IMR-90 (cell line): ENCODE measurements around the gene PAM16. TPM values are rescaled to one million over a fixed set of nuclear protein-coding genes. Genes with fewer than 3 reads are reported as not detected.
A peak's percentile ranks its signal among the peaks of the same experiment; 100 is the strongest.

Experiments
- ATAC-seq: fragments of 200-7000 bp; cut with Tn5 transposase; 2 replicates; pipeline ENCODE4 v1.9.1; 2020; ENCODE audit warnings: low read depth, mild to moderate bottlenecking, moderate library complexity
- BruUV-seq: library from RNA; stranded (reverse); fragments of 400-500 nt; replicated peaks from 2 replicates; lab custom pipeline; 2021; lab: Mats Ljungman, UMichigan
- CTCF ChIA-PET: fragments of 300-600 bp; formaldehyde crosslinking; extraction: SDS; loops from one replicate; lab custom pipeline; 2021; ENCODE audit warnings: antibody characterized with exemption; lab: Yijun Ruan, JAX
- POLR2A ChIA-PET: fragments of 300-600 bp; sonication (Branson Sonifier 250); formaldehyde crosslinking; loops from one replicate; lab custom pipeline; 2022; ENCODE audit warnings: antibody characterized with exemption; ENCODE audit not compliant: unreplicated experiment; lab: Charles Lee
- DNase-seq: peaks from one replicate; pipeline ENCODE4 v3.0.0; 2013
- H2AFZ ChIP-seq: replicated peaks from 2 replicates; pipeline ENCODE3; 2013; ENCODE audit warnings: low read length, mild to moderate bottlenecking; ENCODE audit not compliant: poor library complexity
- H2AK5ac ChIP-seq: 2 replicates; pipeline ENCODE4 v1.6.1; 2013; ENCODE audit warnings: low read depth, low read length, inconsistent platforms
- H2AK9ac ChIP-seq: replicated peaks from 2 replicates; pipeline ENCODE3; 2013; ENCODE audit warnings: mild to moderate bottlenecking, low read depth, low read length, moderate library complexity; ENCODE audit not compliant: poor library complexity
- H2BK120ac ChIP-seq: 2 replicates; pipeline ENCODE4 v1.6.1; 2013; ENCODE audit warnings: low read depth, low read length, inconsistent platforms
- H2BK15ac ChIP-seq: 3 replicates; pipeline ENCODE4 v1.6.1; 2013; ENCODE audit warnings: low read depth, low read length, inconsistent platforms
- H2BK20ac ChIP-seq: 2 replicates; pipeline ENCODE4 v1.6.1; 2013; ENCODE audit warnings: low read depth, mild to moderate bottlenecking, inconsistent platforms, low read length, moderate library complexity
- H2BK5ac ChIP-seq: 2 replicates; pipeline ENCODE4 v1.6.1; 2013; ENCODE audit warnings: mild to moderate bottlenecking, low read depth, low read length, inconsistent platforms; ENCODE audit not compliant: poor library complexity, severe bottlenecking
- H3K14ac ChIP-seq: replicated peaks from 2 replicates; pipeline ENCODE4 v1.6.1; 2013; ENCODE audit warnings: low read depth, low read length, inconsistent platforms
- H3K18ac ChIP-seq: 2 replicates; pipeline ENCODE4 v1.6.1; 2013; ENCODE audit warnings: low read depth, low read length, control low read depth
- H3K23ac ChIP-seq: 2 replicates; pipeline ENCODE4 v1.6.1; 2013; ENCODE audit warnings: low read depth, low read length, inconsistent platforms
- H3K27ac ChIP-seq: 2 replicates; pipeline ENCODE4 v1.5.1; 2013; ENCODE audit warnings: mild to moderate bottlenecking, control low read depth, low read length; ENCODE audit not compliant: insufficient read depth
- H3K27me3 ChIP-seq: 2 replicates; pipeline ENCODE4 v1.6.1; 2013; ENCODE audit warnings: low read length; ENCODE audit not compliant: control insufficient read depth, insufficient read depth
- H3K36me3 ChIP-seq: 2 replicates; pipeline ENCODE4 v1.6.1; 2013; ENCODE audit warnings: low read length, mixed read lengths; ENCODE audit not compliant: control insufficient read depth, insufficient read depth
- H3K4ac ChIP-seq: 2 replicates; pipeline ENCODE4 v1.6.1; 2013; ENCODE audit warnings: low read depth, low read length, inconsistent platforms
- H3K4me1 ChIP-seq: 2 replicates; pipeline ENCODE4 v1.6.1; 2013; ENCODE audit warnings: low read length, mixed read lengths; ENCODE audit not compliant: control insufficient read depth, insufficient read depth
- H3K4me2 ChIP-seq: 2 replicates; pipeline ENCODE4 v1.6.1; 2013; ENCODE audit warnings: low read depth, mild to moderate bottlenecking, control low read depth, low read length, moderate library complexity
- H3K4me3 ChIP-seq: 2 replicates; pipeline ENCODE4 v1.5.1; 2013; ENCODE audit warnings: low read depth, mild to moderate bottlenecking, control low read depth, low read length, moderate library complexity; ENCODE audit not compliant: insufficient read depth
- H3K56ac ChIP-seq: 2 replicates; pipeline ENCODE4 v1.6.1; 2013; ENCODE audit warnings: low read length, inconsistent platforms; ENCODE audit not compliant: insufficient read depth; ENCODE audit errors: extremely low read depth
- H3K79me1 ChIP-seq, 2 experiments: 2 replicates each; pipeline ENCODE4 v1.6.1; 2013; ENCODE audit warnings: low read length in 2 of 2, inconsistent platforms in 1 of 2, low read depth in 1 of 2
- H3K9ac ChIP-seq: 2 replicates; pipeline ENCODE4 v1.6.1; 2013; ENCODE audit warnings: low read depth, low read length, control low read depth
- H3K9me1 ChIP-seq: 2 replicates; pipeline ENCODE4 v1.6.1; 2013; ENCODE audit warnings: low read length, inconsistent platforms; ENCODE audit not compliant: insufficient read depth
- H3K9me3 ChIP-seq: 2 replicates; pipeline ENCODE4 v1.6.1; 2013; ENCODE audit warnings: low read length; ENCODE audit not compliant: control insufficient read depth, insufficient read depth
- H4K20me1 ChIP-seq: 2 replicates; pipeline ENCODE4 v1.6.1; 2013; ENCODE audit warnings: low read length, inconsistent platforms; ENCODE audit not compliant: insufficient read depth
- H4K5ac ChIP-seq: 2 replicates; pipeline ENCODE4 v1.6.1; 2013; ENCODE audit warnings: mild to moderate bottlenecking, low read depth, low read length, control low read depth
- H4K8ac ChIP-seq, 2 experiments: 2 replicates each; pipeline ENCODE4 v1.6.1; 2013; ENCODE audit warnings: low read depth in 2 of 2, low read length in 2 of 2, control low read depth in 1 of 2, inconsistent platforms in 1 of 2
- H4K91ac ChIP-seq: 2 replicates; pipeline ENCODE4 v1.6.1; 2013; ENCODE audit warnings: low read depth, low read length, inconsistent platforms; ENCODE audit not compliant: insufficient read depth
- BHLHE40 ChIP-seq: fragments of 150-350 bp; IDR thresholded peaks from 2 replicates; pipeline ENCODE4 v1.6.1; 2016; ENCODE audit warnings: mild to moderate bottlenecking, low read depth, low read length
- CEBPB ChIP-seq: IDR thresholded peaks from 2 replicates; pipeline ENCODE4 v1.6.1; 2012; ENCODE audit warnings: low read depth, low read length, improper control_type of control experiment
- CHD1 ChIP-seq: IDR thresholded peaks from 2 replicates; pipeline ENCODE4 v1.6.1; 2012; ENCODE audit warnings: low read depth, low read length, improper control_type of control experiment
- FOS ChIP-seq: fragments of 150-350 bp; IDR thresholded peaks from 2 replicates; pipeline ENCODE4 v1.6.1; 2016; ENCODE audit warnings: low read depth, low read length
- MAFK ChIP-seq: IDR thresholded peaks from 2 replicates; pipeline ENCODE4 v1.6.1; 2012; ENCODE audit warnings: low read depth, low read length, improper control_type of control experiment
- MAZ ChIP-seq: IDR thresholded peaks from 2 replicates; pipeline ENCODE4 v1.6.1; 2012; ENCODE audit warnings: low read depth, mild to moderate bottlenecking, low read length, improper control_type of control experiment, moderate library complexity, borderline replicate concordance
- MXI1 ChIP-seq: IDR thresholded peaks from 2 replicates; pipeline ENCODE4 v1.6.1; 2012; ENCODE audit warnings: low read depth, mild to moderate bottlenecking, low read length, moderate library complexity, borderline replicate concordance
- NFE2L2 ChIP-seq: fragments of 150-350 bp; IDR thresholded peaks from 2 replicates; pipeline ENCODE4 v1.6.1; 2016; ENCODE audit warnings: low read depth, mild to moderate bottlenecking, low read length
- POLR2A ChIP-seq: IDR thresholded peaks from 2 replicates; pipeline ENCODE4 v1.6.1; 2012; ENCODE audit warnings: mild to moderate bottlenecking, low read depth, low read length
- RAD21 ChIP-seq: IDR thresholded peaks from 2 replicates; pipeline ENCODE4 v1.6.1; 2012; ENCODE audit warnings: low read length, improper control_type of control experiment
- RFX5 ChIP-seq: IDR thresholded peaks from 2 replicates; pipeline ENCODE4 v1.8.0; 2012; ENCODE audit warnings: low read depth, mild to moderate bottlenecking, low read length, moderate library complexity
- SMC3 ChIP-seq: fragments of 150-350 bp; IDR thresholded peaks from 2 replicates; pipeline ENCODE4 v1.6.1; 2016; ENCODE audit warnings: low read depth, mild to moderate bottlenecking, antibody characterized with exemption, low read length, moderate library complexity
- WGBS, 2 experiments: methylation state at CpG; one replicate each; pipeline versions ENCODE4 v1.1.5 to v1.1.7; 2013; ENCODE audit warnings: missing lambda C conversion rate in 2 of 2; ENCODE audit not compliant: insufficient read length in 1 of 2; ENCODE audit errors: extremely low coverage in 2 of 2; 5-methylcytosine and 5-hydroxymethylcytosine counted together
- dilution Hi-C: fragments of 300-500 bp; cut with HindIII; formaldehyde crosslinking; loops from one replicate; pipeline ENCODE4 v1.14.3; 2018; ENCODE audit warnings: low sequenced_read_pairs; ENCODE audit not compliant: unreplicated experiment
- in situ Hi-C: fragments of 300-500 bp; cut with MboI; formaldehyde crosslinking; loops from 3 replicates; pipeline ENCODE4 v1.14.3; 2019; ENCODE audit warnings: low sequenced_read_pairs, inconsistent platforms, mixed read lengths
- intact Hi-C: fragments of 100-400 bp; cut with micrococcal nuclease; formaldehyde crosslinking; loops from 2 replicates; pipeline ENCODE4 v1.10.0; 2022
- polyA plus RNA-seq, 3 experiments: library from polyadenylated mRNA; depleted of rRNA; stranded (reverse); fragments of >200 nt; gene quantifications; 2 replicates each; pipeline ENCODE4 v1.2.3, GENCODE V29; 2012; ENCODE audit warnings: low replicate concordance in 1 of 3
- total RNA-seq: library from RNA; depleted of rRNA; stranded (reverse); fragments of >200 nt; gene quantifications from 2 replicates; pipeline ENCODE4 v1.2.3, GENCODE V29; 2012
- TF ChIP-seq, protein P1 (sequence below): fragments of 150-350 bp; IDR thresholded peaks from 2 replicates; pipeline ENCODE4 v1.6.1; 2016; ENCODE audit warnings: low read depth, mild to moderate bottlenecking, low read length, moderate library complexity, borderline replicate concordance
- TF ChIP-seq, protein P2 (sequence below): conservative IDR thresholded peaks from 2 replicates; pipeline ENCODE4 v1.5.1; 2012; ENCODE audit warnings: mild to moderate bottlenecking, low read depth, low read length, improper control_type of control experiment
- TF ChIP-seq, protein P3 (sequence below): fragments of 150-350 bp; IDR thresholded peaks from 2 replicates; pipeline ENCODE4 v1.6.1; 2017; ENCODE audit warnings: mild to moderate bottlenecking, antibody characterized with exemption, low read length, low read depth

The PAM16 gene
- total and polyA plus RNA-seq, 2 of the 4 experiments (the other 2 are of a cell fraction) = 17.9 to 48.4 TPM

DNA sequence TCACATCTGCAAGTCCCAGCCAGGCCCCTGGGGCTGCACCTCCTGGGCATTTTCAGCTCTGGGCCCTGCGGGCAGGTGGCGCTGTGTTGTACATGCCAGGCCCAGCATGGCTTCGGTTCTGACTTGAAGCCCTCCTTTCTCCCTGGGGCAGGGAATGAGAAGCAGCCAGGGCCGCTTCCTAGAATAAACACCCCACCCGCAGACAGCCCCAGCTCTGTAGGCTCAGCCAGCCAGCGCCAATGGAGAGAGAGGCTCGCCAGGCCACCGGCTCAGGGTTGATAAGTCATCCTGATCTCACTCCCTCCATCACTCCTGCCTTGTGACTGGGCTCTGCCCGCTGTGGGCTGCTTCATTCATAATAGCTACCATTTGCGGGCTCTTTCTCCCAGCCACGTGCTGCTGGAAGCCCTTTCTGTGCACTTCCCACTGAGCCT is 41.3 kb downstream of the PAM16 start:
- H4K8ac ChIP-seq = peak overlapping the region; percentile 65 to 84; a peak in 2 of 4 replicates
- POLR2A ChIA-PET = interaction anchor here (0.7 kb wide), 1 partner anchor 61 kb away, joined by 3 read pairs; the partner anchor contains the start of gene VASN
- H3K4ac ChIP-seq = peak overlapping the region; percentile 92
- H3K9ac ChIP-seq = no peak overlapping the region
- CTCF ChIA-PET = interaction anchor here (0.6 to 1.8 kb wide), 14 partner anchors 9 to 1324 kb away, joined by 3 to 6 read pairs (median 4); no protein-coding TSS in a partner anchor
- no TSS peak for BruUV-seq
- intact Hi-C loops (no loop called here), dilution Hi-C loops (no loop called here), in situ Hi-C loops (no loop called here)
- peak overlapping the region; percentile 74; the same call in 1 of the 2 replicates for H3K18ac ChIP-seq
- H3K4me2 ChIP-seq = peak overlapping the region; percentile 19; the same call in 1 of the 2 replicates
- peak overlapping the region; percentile 24; the same call in 1 of the 2 replicates for H3K56ac ChIP-seq
- peak overlapping the region; percentile 22; the same call in 1 of the 2 replicates for H4K5ac ChIP-seq
- H2BK120ac ChIP-seq = peak overlapping the region; percentile 74
- peaks cover 26% of the 10 kb centered on the region for H3K9me1 ChIP-seq
- WGBS, 2 experiments = 37% methylated on average over 3 of the region's 11 CpGs; no CpG with 5 or more reads in 1 of the 2 experiments
- peak overlapping the region; percentile 70 for H4K91ac ChIP-seq
- H2BK5ac ChIP-seq = peak overlapping the region; percentile 65
- peak overlapping the region; percentile 97 for H2AK9ac ChIP-seq
- peak overlapping the region; percentile 88 for H2AFZ ChIP-seq
- H3K4me3 ChIP-seq = no peak overlapping the region
- H3K79me1 ChIP-seq = peaks cover 9 to 31% of the 10 kb centered on the region in 2 experiments; a peak in 3 of 4 replicates
- H3K27ac ChIP-seq = peak overlapping the region; percentile 52
- H3K23ac ChIP-seq = peak overlapping the region; percentile 29; the same call in 1 of the 2 replicates
- peak overlapping the region; percentile 48; the same call in 1 of the 2 replicates for H2BK20ac ChIP-seq
- H3K27me3 ChIP-seq = no peaks in the 10 kb centered on the region
- H4K20me1 ChIP-seq = no peaks in the 10 kb centered on the region
- no peaks in the 10 kb centered on the region for H3K9me3 ChIP-seq
- peaks cover 12% of the 10 kb centered on the region for H3K4me1 ChIP-seq
- peak overlapping the region; percentile 93 for H2AK5ac ChIP-seq
- no peaks in the 10 kb centered on the region; the same call in 1 of the 2 replicates for H3K36me3 ChIP-seq
- ATAC-seq = peak; percentile 61
- H3K14ac ChIP-seq = peak overlapping the region; percentile 70
- peak overlapping the region; percentile 92; the same call in 1 of the 3 replicates for H2BK15ac ChIP-seq
- DNase-seq = peak; percentile 93
- TF ChIP-seq CHD1 (no peak), POLR2A (peak; percentile 51; the same call in 1 of the 2 replicates), BHLHE40 (no peak; the same call in 1 of the 2 replicates), MAZ (peak; percentile 73), SMC3 (peak; percentile 51), FOS (0 out of 2 replicates have a peak, but pooled peaks have one; percentile 27), NFE2L2 (no peak; the same call in 1 of the 2 replicates), MXI1 (peak; percentile 82), CEBPB (no peak), RAD21 (peak; percentile 57), RFX5 (no peak), MAFK (no peak)
- TF ChIP-seq, protein P1, sequence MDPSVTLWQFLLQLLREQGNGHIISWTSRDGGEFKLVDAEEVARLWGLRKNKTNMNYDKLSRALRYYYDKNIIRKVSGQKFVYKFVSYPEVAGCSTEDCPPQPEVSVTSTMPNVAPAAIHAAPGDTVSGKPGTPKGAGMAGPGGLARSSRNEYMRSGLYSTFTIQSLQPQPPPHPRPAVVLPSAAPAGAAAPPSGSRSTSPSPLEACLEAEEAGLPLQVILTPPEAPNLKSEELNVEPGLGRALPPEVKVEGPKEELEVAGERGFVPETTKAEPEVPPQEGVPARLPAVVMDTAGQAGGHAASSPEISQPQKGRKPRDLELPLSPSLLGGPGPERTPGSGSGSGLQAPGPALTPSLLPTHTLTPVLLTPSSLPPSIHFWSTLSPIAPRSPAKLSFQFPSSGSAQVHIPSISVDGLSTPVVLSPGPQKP = no peak
- TF ChIP-seq, protein P2, sequence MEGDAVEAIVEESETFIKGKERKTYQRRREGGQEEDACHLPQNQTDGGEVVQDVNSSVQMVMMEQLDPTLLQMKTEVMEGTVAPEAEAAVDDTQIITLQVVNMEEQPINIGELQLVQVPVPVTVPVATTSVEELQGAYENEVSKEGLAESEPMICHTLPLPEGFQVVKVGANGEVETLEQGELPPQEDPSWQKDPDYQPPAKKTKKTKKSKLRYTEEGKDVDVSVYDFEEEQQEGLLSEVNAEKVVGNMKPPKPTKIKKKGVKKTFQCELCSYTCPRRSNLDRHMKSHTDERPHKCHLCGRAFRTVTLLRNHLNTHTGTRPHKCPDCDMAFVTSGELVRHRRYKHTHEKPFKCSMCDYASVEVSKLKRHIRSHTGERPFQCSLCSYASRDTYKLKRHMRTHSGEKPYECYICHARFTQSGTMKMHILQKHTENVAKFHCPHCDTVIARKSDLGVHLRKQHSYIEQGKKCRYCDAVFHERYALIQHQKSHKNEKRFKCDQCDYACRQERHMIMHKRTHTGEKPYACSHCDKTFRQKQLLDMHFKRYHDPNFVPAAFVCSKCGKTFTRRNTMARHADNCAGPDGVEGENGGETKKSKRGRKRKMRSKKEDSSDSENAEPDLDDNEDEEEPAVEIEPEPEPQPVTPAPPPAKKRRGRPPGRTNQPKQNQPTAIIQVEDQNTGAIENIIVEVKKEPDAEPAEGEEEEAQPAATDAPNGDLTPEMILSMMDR = peak; percentile 76
- TF ChIP-seq, protein P3, sequence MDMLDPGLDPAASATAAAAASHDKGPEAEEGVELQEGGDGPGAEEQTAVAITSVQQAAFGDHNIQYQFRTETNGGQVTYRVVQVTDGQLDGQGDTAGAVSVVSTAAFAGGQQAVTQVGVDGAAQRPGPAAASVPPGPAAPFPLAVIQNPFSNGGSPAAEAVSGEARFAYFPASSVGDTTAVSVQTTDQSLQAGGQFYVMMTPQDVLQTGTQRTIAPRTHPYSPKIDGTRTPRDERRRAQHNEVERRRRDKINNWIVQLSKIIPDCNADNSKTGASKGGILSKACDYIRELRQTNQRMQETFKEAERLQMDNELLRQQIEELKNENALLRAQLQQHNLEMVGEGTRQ = peak; percentile 82
